ENCODE measurements around the gene KLHL9. TPM values are rescaled to one million over a fixed set of nuclear protein-coding genes. Genes with fewer than 3 reads are reported as not detected.

The KLHL9 gene
- total and polyA plus RNA-seq, 2 of the 13 experiments (the other 11 are each of a cell fraction or from before 2014, with no cell fraction given) = 8.7 to 17.7 TPM

GRCh38 chr9:21334701-21335632 is at the start of gene KLHL9 (continued):
- TF ChIP-seq, protein P1, sequence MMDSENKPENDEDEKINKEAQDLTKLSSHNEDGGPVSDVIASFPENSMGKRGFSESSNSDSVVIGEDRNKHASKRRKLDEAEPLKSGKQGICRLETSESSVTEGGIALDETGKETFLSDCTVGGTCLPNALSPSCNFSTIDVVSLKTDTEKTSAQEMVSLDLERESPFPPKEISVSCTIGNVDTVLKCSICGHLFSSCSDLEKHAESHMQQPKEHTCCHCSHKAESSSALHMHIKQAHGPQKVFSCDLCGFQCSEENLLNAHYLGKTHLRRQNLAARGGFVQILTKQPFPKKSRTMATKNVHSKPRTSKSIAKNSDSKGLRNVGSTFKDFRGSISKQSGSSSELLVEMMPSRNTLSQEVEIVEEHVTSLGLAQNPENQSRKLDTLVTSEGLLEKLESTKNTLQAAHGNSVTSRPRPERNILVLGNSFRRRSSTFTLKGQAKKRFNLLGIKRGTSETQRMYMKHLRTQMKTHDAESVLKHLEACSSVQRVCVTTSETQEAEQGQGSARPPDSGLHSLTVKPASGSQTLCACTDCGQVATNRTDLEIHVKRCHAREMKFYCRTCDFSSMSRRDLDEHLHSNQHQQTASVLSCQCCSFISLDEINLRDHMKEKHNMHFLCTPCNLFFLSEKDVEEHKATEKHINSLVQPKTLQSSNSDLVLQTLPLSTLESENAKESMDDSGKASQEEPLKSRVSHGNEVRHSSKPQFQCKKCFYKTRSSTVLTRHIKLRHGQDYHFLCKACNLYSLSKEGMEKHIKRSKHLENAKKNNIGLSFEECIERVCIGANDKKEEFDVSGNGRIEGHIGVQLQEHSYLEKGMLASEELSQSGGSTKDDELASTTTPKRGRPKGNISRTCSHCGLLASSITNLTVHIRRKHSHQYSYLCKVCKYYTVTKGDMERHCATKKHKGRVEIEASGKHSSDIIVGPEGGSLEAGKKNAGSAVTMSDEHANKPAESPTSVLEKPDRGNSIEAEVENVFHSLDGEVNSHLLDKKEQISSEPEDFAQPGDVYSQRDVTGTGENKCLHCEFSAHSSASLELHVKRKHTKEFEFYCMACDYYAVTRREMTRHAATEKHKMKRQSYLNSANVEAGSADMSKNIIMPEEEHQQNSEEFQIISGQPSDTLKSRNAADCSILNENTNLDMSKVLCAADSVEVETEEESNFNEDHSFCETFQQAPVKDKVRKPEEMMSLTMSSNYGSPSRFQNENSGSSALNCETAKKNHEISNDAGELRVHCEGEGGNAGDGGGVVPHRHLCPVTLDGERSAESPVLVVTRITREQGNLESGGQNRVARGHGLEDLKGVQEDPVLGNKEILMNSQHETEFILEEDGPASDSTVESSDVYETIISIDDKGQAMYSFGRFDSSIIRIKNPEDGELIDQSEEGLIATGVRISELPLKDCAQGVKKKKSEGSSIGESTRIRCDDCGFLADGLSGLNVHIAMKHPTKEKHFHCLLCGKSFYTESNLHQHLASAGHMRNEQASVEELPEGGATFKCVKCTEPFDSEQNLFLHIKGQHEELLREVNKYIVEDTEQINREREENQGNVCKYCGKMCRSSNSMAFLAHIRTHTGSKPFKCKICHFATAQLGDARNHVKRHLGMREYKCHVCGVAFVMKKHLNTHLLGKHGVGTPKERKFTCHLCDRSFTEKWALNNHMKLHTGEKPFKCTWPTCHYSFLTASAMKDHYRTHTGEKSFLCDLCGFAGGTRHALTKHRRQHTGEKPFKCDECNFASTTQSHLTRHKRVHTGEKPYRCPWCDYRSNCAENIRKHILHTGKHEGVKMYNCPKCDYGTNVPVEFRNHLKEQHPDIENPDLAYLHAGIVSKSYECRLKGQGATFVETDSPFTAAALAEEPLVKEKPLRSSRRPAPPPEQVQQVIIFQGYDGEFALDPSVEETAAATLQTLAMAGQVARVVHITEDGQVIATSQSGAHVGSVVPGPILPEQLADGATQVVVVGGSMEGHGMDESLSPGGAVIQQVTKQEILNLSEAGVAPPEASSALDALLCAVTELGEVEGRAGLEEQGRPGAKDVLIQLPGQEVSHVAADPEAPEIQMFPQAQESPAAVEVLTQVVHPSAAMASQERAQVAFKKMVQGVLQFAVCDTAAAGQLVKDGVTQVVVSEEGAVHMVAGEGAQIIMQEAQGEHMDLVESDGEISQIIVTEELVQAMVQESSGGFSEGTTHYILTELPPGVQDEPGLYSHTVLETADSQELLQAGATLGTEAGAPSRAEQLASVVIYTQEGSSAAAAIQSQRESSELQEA (CRISPR knock-in tag; IDR thresholded peaks at IDR 0.05; ENCODE audit: not compliant biosample characterization) = peak; percentile 90
- peak; percentile 47; the same call in 1 of the 2 replicates for TF ChIP-seq ZNF678 (CRISPR knock-in tag; IDR thresholded peaks at IDR 0.05)
- TF ChIP-seq ZNF878 (CRISPR knock-in tag; IDR thresholded peaks at IDR 0.05) = 0 out of 2 replicates have a peak, but pooled peaks have one; percentile 21
- peak; percentile 28; the same call in 1 of the 2 replicates for TF ChIP-seq SMAD9 (CRISPR knock-in tag; IDR thresholded peaks at IDR 0.05)
- peak; percentile 92 to 96; a peak in 3 of 4 replicates for TF ChIP-seq HMGXB4 (CRISPR knock-in tag; IDR thresholded peaks at IDR 0.05; ENCODE audit: borderline replicate concordance in 1 of 2, low read depth in 1 of 2)
- no peak for TF ChIP-seq CCAR2 (optimal IDR thresholded peaks at IDR 0.05; ENCODE audit: low read depth, low read length)
- TF ChIP-seq ZNF619 (CRISPR knock-in tag; IDR thresholded peaks at IDR 0.05) = no peak
- TF ChIP-seq SMARCC2 (IDR thresholded peaks at IDR 0.05) = no peak
- TF ChIP-seq, protein P2, sequence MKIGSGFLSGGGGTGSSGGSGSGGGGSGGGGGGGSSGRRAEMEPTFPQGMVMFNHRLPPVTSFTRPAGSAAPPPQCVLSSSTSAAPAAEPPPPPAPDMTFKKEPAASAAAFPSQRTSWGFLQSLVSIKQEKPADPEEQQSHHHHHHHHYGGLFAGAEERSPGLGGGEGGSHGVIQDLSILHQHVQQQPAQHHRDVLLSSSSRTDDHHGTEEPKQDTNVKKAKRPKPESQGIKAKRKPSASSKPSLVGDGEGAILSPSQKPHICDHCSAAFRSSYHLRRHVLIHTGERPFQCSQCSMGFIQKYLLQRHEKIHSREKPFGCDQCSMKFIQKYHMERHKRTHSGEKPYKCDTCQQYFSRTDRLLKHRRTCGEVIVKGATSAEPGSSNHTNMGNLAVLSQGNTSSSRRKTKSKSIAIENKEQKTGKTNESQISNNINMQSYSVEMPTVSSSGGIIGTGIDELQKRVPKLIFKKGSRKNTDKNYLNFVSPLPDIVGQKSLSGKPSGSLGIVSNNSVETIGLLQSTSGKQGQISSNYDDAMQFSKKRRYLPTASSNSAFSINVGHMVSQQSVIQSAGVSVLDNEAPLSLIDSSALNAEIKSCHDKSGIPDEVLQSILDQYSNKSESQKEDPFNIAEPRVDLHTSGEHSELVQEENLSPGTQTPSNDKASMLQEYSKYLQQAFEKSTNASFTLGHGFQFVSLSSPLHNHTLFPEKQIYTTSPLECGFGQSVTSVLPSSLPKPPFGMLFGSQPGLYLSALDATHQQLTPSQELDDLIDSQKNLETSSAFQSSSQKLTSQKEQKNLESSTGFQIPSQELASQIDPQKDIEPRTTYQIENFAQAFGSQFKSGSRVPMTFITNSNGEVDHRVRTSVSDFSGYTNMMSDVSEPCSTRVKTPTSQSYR (CRISPR knock-in tag; IDR thresholded peaks at IDR 0.05; ENCODE audit: borderline replicate concordance) = peak; percentile 14; the same call in 1 of the 2 replicates
- TF ChIP-seq MXD4 (CRISPR knock-in tag; IDR thresholded peaks at IDR 0.05) = peak; percentile 63; the same call in 1 of the 2 replicates
- peak; percentile 11; the same call in 1 of the 2 replicates for TF ChIP-seq ZNF724P (CRISPR knock-in tag; IDR thresholded peaks at IDR 0.05; ENCODE audit: borderline replicate concordance)
- no peak; the same call in 1 of the 2 replicates for TF ChIP-seq SOX5 (CRISPR knock-in tag; IDR thresholded peaks at IDR 0.05; ENCODE audit: borderline replicate concordance)
- peak; percentile 60; the same call in 1 of the 2 replicates for TF ChIP-seq BORCS8-MEF2B (CRISPR knock-in tag; IDR thresholded peaks at IDR 0.05)
- TF ChIP-seq TCF7L2 (IDR thresholded peaks at IDR 0.05; ENCODE audit: low read depth, low read length) = no peak

All from HepG2 (cell line).